A673 (cell line): ENCODE data around the gene FAM13C. TPM values are rescaled to one million over a fixed set of nuclear protein-coding genes. Genes with fewer than 3 reads are reported as not detected.

Experiments
- BruUV-seq: library from RNA; stranded (reverse); fragments of 400-500 nt; replicated peaks from 2 replicates; lab custom pipeline; 2021; lab: Mats Ljungman, UMichigan
- CTCF ChIA-PET: fragments of 300-600 bp; sonication (Branson Sonifier 250); formaldehyde crosslinking; loops from one replicate; lab custom pipeline; 2022; ENCODE audit warnings: antibody characterized with exemption; lab: Charles Lee
- POLR2A ChIA-PET: fragments of 300-600 bp; sonication (Branson Sonifier 250); formaldehyde crosslinking; loops from one replicate; lab custom pipeline; 2022; ENCODE audit warnings: antibody characterized with exemption; ENCODE audit not compliant: low non-redundant PET; lab: Charles Lee
- DNase-seq: peaks from one replicate; pipeline ENCODE4 v3.0.0-alpha.2; 2015; ENCODE audit warnings: low spot score
- H3K27ac ChIP-seq: fragments of 200-600 bp; sonication (generic); 2 replicates; pipeline ENCODE4 v1.5.1; 2016; ENCODE audit warnings: mixed run types, low read depth, mild to moderate bottlenecking, mixed read lengths, antibody characterized with exemption, low read length; ENCODE audit not compliant: poor library complexity, severe bottlenecking
- H3K27me3 ChIP-seq: fragments of 200-600 bp; sonication (generic); replicated peaks from 2 replicates; pipeline ENCODE4 v1.6.1; 2017; ENCODE audit warnings: mixed run types, low read depth, mild to moderate bottlenecking, mixed read lengths, antibody characterized with exemption, low read length; ENCODE audit not compliant: insufficient read depth, poor library complexity
- H3K36me3 ChIP-seq: fragments of 200-600 bp; sonication (generic); 2 replicates; pipeline ENCODE4 v1.6.1; 2016; ENCODE audit warnings: mixed run types, mild to moderate bottlenecking, mixed read lengths, antibody characterized with exemption, low read length; ENCODE audit not compliant: insufficient read depth, poor library complexity, severe bottlenecking
- H3K4me1 ChIP-seq: fragments of 200-600 bp; sonication (generic); 2 replicates; pipeline ENCODE4 v1.6.1; 2017; ENCODE audit warnings: mixed run types, mild to moderate bottlenecking, mixed read lengths, antibody characterized with exemption, low read length; ENCODE audit not compliant: insufficient read depth, poor library complexity, severe bottlenecking
- H3K4me3 ChIP-seq: fragments of 200-600 bp; sonication (generic); 2 replicates; pipeline ENCODE4 v1.5.1; 2016; ENCODE audit warnings: low read depth, mixed run types, mild to moderate bottlenecking, mixed read lengths, low read length; ENCODE audit not compliant: poor library complexity, severe bottlenecking
- H3K9me3 ChIP-seq: fragments of 200-600 bp; sonication (generic); 2 replicates; pipeline ENCODE4 v1.6.1; 2016; ENCODE audit warnings: mixed run types, low read depth, mild to moderate bottlenecking, mixed read lengths, antibody characterized with exemption, low read length; ENCODE audit not compliant: poor library complexity, severe bottlenecking
- CTCF ChIP-seq: fragments of 300-800, 200-600 bp; sonication (generic); conservative IDR thresholded peaks from 2 replicates; pipeline ENCODE4 v1.5.1; 2017; ENCODE audit warnings: low read depth, mild to moderate bottlenecking, antibody characterized with exemption, low read length, moderate library complexity, mixed read lengths
- EZH2 ChIP-seq: fragments of 200-600 bp; sonication (generic); IDR thresholded peaks from 2 replicates; pipeline ENCODE4 v1.6.1; 2017; ENCODE audit warnings: borderline replicate concordance, low read depth, mild to moderate bottlenecking, mixed read lengths, antibody characterized with exemption, low read length; ENCODE audit not compliant: poor library complexity, severe bottlenecking
- intact Hi-C: fragments of 100-400 bp; cut with micrococcal nuclease; formaldehyde crosslinking; loops from one replicate; pipeline ENCODE4 v1.10.0; 2022; ENCODE audit not compliant: unreplicated experiment
- total RNA-seq: library from RNA; stranded (reverse); gene quantifications from 2 replicates; pipeline ENCODE4 v1.2.3, GENCODE V29; 2021

FAM13C gene
- total RNA-seq, 1 experiment from 2014 or later = 21.2 TPM

- BruUV-seq = no TSS peak
- no peaks in the 10 kb centered on the region for H3K4me1 ChIP-seq
- ChIA-PET POLR2A (no interaction called here), CTCF (no interaction called here)
- no peaks in the 10 kb centered on the region for H3K36me3 ChIP-seq
- H3K9me3 ChIP-seq = no peaks in the 10 kb centered on the region
- intact Hi-C loops = no loop called here
- no peaks in the 10 kb centered on the region for H3K27me3 ChIP-seq
- TF ChIP-seq EZH2 (no peak), CTCF (no peak)
- DNase-seq = no peak
- no peak overlapping the region for H3K27ac ChIP-seq
- H3K4me3 ChIP-seq = no peak overlapping the region
Observed at GRCh38 chr10:59397961-59398360, 35.6 kb upstream of the FAM13C start.

- TF ChIP-seq EZH2 (no peak), CTCF (no peak)
Observed at GRCh38 chr10:59395984-59396383, 33.6 kb upstream of the FAM13C start.

GRCh38 chr10:59393349-59393748, 31.0 kb upstream of the FAM13C start:
- no TSS peak for BruUV-seq
- Histone ChIP-seq H3K27ac (no peak overlapping the region), H3K27me3 (no peaks in the 10 kb centered on the region), H3K4me1 (no peaks in the 10 kb centered on the region), H3K36me3 (no peaks in the 10 kb centered on the region), H3K9me3 (no peaks in the 10 kb centered on the region), H3K4me3 (no peak overlapping the region)
- ChIA-PET POLR2A (no interaction called here), CTCF (no interaction called here)
- intact Hi-C loops = no loop called here
- DNase-seq = no peak
- TF ChIP-seq CTCF = no peak
- TF ChIP-seq EZH2 = no peak

More at GRCh38 chr10:59395984-59396383, 33.6 kb upstream of the FAM13C start:
- CTCF ChIA-PET = no interaction called here
- DNase-seq = no peak
- H3K27ac ChIP-seq = no peak overlapping the region
- H3K4me3 ChIP-seq = no peak overlapping the region
- H3K9me3 ChIP-seq = no peaks in the 10 kb centered on the region
- POLR2A ChIA-PET = no interaction called here
- no peaks in the 10 kb centered on the region for H3K36me3 ChIP-seq
- no peaks in the 10 kb centered on the region for H3K4me1 ChIP-seq
- no TSS peak for BruUV-seq
- no peaks in the 10 kb centered on the region for H3K27me3 ChIP-seq
- intact Hi-C loops = no loop called here
